GM18505 (cell line): ENCODE data around the gene SZRD1.

Experiments used
- ATAC-seq: cut with Tn5 transposase; IDR thresholded peaks from one replicate; pipeline ENCODE4 v1.9.1; 2021; ENCODE audit not compliant: unreplicated experiment
- POLR2A ChIP-seq: IDR thresholded peaks from 4 replicates; pipeline ENCODE4 v1.6.1; 2011; ENCODE audit warnings: borderline replicate concordance; ENCODE audit not compliant: insufficient read depth, insufficient read length; ENCODE audit errors: extremely low read depth

SZRD1 gene

GRCh38 chr1:16425125-16426025 lies 58.3 kb downstream of the SZRD1 start:
- no peak for TF ChIP-seq POLR2A
- no peak for ATAC-seq

DNA sequence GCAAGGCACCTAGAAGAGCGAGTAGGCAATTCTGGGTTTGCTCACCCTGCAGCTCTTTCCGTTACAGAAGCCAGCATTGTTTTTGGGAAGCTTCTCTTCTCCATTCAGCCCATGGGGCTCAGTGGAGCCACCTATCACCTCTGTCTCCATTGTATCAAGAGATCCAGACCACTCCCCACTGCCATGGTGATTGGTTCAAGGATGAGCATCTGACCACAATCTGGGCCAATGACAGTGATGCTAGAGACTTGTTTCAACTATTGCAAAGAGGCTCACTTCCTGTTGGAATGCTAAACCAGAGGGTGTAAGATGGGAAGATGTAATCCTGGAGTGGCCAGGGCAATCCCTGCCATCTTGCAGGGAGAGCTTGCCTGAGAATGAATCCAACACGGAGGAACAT lies 63.6 kb downstream of the SZRD1 start:
- TF ChIP-seq POLR2A, result no peak
- no peak for ATAC-seq

DNA sequence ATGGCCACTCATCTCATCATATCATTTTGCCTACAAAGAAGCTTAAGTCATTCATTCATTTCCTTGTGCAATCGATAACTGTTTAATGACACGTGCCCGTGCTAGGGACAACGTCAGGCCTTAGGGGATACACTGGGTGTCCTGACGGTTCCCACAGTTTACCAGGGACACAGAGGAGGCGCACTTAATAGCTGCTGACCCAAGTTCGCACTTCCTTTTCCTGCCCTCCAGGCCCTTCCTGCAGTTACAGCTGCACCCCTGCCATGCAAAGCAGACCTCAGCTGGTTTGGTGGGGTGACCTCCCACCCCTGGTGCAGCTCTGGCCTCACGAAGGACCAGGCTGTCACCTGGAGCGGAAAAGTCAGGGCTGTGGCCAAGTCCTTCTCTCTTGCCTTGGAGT lies 66.0 kb downstream of the SZRD1 start:
- no peak for ATAC-seq
- no peak for TF ChIP-seq POLR2A

DNA sequence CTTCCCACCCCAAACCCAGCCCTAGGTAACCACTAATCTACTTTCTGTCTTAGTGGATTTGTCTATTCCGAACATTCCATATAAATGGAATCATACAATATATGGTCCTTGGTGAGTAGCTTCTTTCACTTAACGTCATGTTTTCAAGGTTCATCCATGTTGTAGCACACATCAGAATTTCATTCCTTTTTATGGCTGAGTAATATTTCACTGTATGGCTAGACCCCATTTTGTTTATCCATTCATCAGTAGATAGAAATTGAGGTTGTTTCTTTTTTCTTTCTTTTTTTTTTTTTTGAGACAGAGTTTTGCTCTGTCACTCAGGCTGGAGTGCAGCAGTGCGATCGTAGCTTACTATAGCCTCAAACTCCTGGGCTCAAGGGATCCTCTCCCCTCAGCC lies 67.0 kb downstream of the SZRD1 start:
- ATAC-seq, result no peak
- TF ChIP-seq POLR2A, result no peak

DNA sequence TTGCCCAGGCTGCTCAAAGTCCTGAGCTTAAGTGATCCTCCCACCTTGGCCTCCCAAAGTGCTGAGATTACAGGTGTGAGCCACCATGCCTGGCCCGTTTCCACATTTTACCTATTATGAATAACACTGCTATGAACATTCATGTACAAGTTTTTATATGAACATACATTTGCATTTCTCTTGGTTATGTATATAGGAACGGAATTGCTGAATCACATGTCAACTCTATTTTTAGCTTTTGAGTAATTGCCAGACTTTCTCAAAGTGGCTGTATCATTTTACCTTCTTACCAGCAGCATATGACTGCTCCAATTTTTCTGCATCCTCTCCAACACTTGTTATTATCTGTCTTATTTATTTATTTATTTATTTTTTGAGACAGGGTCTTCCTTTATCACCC lies 67.5 kb downstream of the SZRD1 start:
- no peak for TF ChIP-seq POLR2A
- ATAC-seq, result no peak

GRCh38 chr1:16436946-16437474 lies 70.0 kb downstream of the SZRD1 start, which contains the start of gene SPATA21:
SPATA21 (minus strand) TSS chr1:16437424; CDS start chr1:16431371, 6,053 bp downstream.
- TF ChIP-seq POLR2A, result no peak
- no peak for ATAC-seq

GRCh38 chr1:16438516-16438915 lies 71.5 kb downstream of the SZRD1 start:
- no peak for TF ChIP-seq POLR2A
- no peak for ATAC-seq

DNA sequence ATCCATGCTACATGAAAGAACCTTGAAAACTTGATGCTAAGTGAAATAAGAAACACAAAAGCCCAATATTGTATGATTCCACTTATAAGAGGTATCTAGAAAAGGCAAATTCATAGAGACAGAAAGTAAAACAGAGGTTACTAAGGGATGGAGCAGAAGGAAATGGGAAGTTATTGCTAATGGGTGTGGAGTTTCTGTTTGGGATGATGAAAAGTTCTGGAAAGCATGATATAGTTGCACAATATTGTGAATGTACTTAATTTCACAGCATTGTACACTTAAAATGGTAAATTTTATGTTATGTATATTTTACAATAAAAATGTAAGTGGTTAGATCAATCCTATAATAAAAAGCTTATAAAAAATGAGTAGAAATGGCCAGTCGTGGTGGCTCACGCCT lies 71.9 kb downstream of the SZRD1 start:
- ATAC-seq, result no peak
- no peak for TF ChIP-seq POLR2A

GRCh38 chr1:16440131-16440469 lies 73.1 kb downstream of the SZRD1 start:
- no peak for TF ChIP-seq POLR2A
- ATAC-seq, result no peak

DNA sequence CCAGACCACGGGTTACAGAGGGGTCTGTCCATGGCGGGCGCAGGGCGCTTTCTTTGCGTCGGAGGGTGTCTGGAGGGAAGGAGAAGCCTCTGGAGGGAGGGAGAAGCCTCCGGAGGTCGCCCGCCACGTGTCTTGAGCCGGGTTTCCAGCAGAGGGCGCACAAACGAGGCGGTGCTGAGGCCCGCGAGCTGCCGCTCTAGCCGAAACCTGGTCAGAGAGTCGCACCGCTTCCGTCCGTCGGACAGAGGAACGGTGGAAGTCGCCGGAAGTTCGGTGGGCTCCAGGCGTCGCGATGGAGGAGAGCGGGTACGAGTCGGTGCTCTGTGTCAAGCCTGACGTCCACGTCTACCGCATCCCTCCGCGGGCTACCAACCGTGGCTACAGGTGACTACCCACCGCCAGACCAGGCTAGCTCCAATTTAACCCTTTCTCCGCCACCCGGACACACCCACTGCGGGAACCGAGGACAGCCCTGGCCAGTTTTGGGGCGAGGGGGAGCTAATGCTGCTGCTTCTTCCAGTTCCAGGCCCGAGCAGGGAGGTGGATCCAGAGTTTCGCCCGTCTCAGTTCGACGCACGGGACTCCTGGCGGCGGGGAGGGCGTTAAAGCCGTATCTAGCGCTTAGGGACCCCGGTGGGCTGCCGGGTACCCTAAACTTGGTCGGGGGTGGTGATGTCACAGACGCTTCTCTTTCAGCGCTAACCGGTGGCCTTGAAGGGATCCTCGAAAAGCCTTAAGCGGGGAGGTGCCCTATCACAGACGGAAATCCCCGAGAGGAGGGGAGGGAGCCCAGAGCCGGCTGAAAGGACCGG lies 73.6 kb downstream of the SZRD1 start, which contains the start of gene NECAP2:
NECAP2 (plus strand) TSS at position 255 of the 812 bp plus-strand sequence; CDS start at position 293, 38 bp downstream.
- TF ChIP-seq POLR2A, result peak; percentile 97
- ATAC-seq, result peak; percentile 77

GRCh38 chr1:16441282-16441665 lies 74.2 kb downstream of the SZRD1 start:
- ATAC-seq, result no peak
- no peak for TF ChIP-seq POLR2A

- no peak for ATAC-seq
Observed at GRCh38 chr1:16442265-16442664, 75.2 kb downstream of the SZRD1 start.

DNA sequence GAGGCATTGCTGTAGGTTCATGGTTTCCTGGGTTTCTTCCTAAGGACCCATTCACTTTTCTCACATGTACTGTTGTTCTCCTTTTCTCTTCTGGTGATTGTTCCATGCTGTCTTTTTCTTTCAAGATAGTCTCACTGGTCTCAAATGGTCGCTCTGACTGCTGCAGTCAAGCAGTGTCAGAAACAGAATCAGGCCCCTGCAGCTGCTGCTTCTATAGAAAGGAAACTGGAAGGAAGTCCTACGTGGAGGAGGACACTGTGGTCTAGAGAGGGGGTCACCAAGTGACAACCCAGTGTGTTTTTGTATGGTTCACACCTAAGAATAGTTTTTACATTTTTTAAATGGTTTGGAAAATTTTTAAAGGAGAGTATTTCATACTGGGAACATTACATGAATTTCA lies 75.9 kb downstream of the SZRD1 start:
- ATAC-seq, result no peak
- no peak for TF ChIP-seq POLR2A

More at GRCh38 chr1:16442265-16442664, 75.2 kb downstream of the SZRD1 start:
- TF ChIP-seq POLR2A, result no peak
